BLaER1 treated with 17β-estradiol and CSF1 and Interleukin-3, amounts not matched to agents 10 nM and 100 nM (cell line): ENCODE results near the gene BMP4.

Experiments used
- H3K27ac ChIP-seq, 11 experiments: shearing (Covaris generic); formaldehyde crosslinking; 2 replicates each; pipeline ENCODE4 v1.8.1; 2022
- H3K27me3 ChIP-seq, 11 experiments: shearing (Covaris generic); formaldehyde crosslinking; 2 replicates each; pipeline ENCODE4 v1.8.1; 2022
- H3K36me3 ChIP-seq, 11 experiments: shearing (Covaris generic); formaldehyde crosslinking; 2 replicates each; pipeline ENCODE4 v1.8.1; 2022
- H3K4me1 ChIP-seq, 10 experiments: shearing (Covaris generic); formaldehyde crosslinking; 2 replicates each; pipeline ENCODE4 v1.8.1; 2022
- H3K4me2 ChIP-seq, 11 experiments: shearing (Covaris generic); formaldehyde crosslinking; 2 replicates each; pipeline ENCODE4 v1.8.1; 2022
- H3K4me3 ChIP-seq, 10 experiments: shearing (Covaris generic); formaldehyde crosslinking; 2 replicates each; pipeline ENCODE4 v1.8.1; 2022
- H3K9ac ChIP-seq, 11 experiments: shearing (Covaris generic); formaldehyde crosslinking; 2 replicates each; pipeline ENCODE4 v1.8.1; 2022
- H3K9me3 ChIP-seq, 11 experiments: shearing (Covaris generic); formaldehyde crosslinking; replicated peaks in 1 of 11; 2 replicates each; pipeline ENCODE4 v1.8.1; 2022
- H4K20me1 ChIP-seq, 11 experiments: shearing (Covaris generic); formaldehyde crosslinking; 2 replicates each; pipeline ENCODE4 v1.8.1; 2022
- Cebpa-rat ChIP-seq, 11 experiments: shearing (Covaris generic); IDR thresholded peaks; 2 replicates each; pipeline ENCODE4 v1.8.1; 2022

Gene BMP4

DNA sequence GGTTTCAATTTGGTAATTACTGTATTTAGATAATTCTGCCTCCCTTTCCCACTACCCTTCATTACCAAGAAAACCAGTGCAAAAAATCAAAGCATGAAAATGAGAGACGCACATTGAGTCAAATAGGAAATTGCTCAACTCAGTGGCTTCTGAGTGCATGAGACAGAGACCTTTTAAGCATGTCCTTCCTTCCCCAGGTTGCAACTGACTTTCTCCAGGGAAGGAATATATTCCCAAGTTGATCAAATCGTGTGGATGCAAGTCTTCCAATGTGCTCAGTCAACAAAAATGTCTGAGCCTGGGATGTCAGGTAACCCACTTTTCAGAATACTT lies 12.9 kb downstream of the BMP4 start:
- no peak for TF ChIP-seq Cebpa-rat (IDR thresholded peaks at IDR 0.05)
- Histone ChIP-seq H3K4me2 (peak overlapping the region in 6 of 11 experiments; percentile 17 to 41 (median 29); a peak in 8 of 22 replicates), H3K4me1 (peaks cover 0 to 13% (median 12%) of the 10 kb centered on the region in 10 experiments; a peak in 13 of 20 replicates), H3K9ac (no peak overlapping the region), H3K36me3 (no peaks in the 10 kb centered on the region; a peak in 1 of 22 replicates), H3K27ac (no peak overlapping the region), H4K20me1 (no peaks in the 10 kb centered on the region), H3K27me3 (no peaks in the 10 kb centered on the region), H3K4me3 (no peak overlapping the region), H3K9me3 (peaks cover 0 to 13% (median 4%) of the 10 kb centered on the region in 11 experiments; a peak in 10 of 22 replicates)

- no peak overlapping the region for H3K4me3 ChIP-seq
- H3K4me1 ChIP-seq = peaks cover 0 to 9% (median 8%) of the 10 kb centered on the region in 10 experiments; a peak in 13 of 20 replicates
- H4K20me1 ChIP-seq = no peaks in the 10 kb centered on the region
- TF ChIP-seq Cebpa-rat (IDR thresholded peaks at IDR 0.05) = no peak
- H3K9me3 ChIP-seq = peaks cover 0 to 13% (median 4%) of the 10 kb centered on the region in 11 experiments; a peak in 10 of 22 replicates
- H3K27me3 ChIP-seq = no peaks in the 10 kb centered on the region
- no peak overlapping the region for H3K27ac ChIP-seq
- H3K9ac ChIP-seq = no peak overlapping the region
- H3K4me2 ChIP-seq = peak overlapping the region in 6 of 11 experiments; percentile 17 to 41 (median 29); a peak in 8 of 22 replicates
- no peaks in the 10 kb centered on the region; a peak in 1 of 22 replicates for H3K36me3 ChIP-seq
These were observed 13.5 kb downstream of the BMP4 start for GRCh38 chr14:53942970-53943750.

DNA sequence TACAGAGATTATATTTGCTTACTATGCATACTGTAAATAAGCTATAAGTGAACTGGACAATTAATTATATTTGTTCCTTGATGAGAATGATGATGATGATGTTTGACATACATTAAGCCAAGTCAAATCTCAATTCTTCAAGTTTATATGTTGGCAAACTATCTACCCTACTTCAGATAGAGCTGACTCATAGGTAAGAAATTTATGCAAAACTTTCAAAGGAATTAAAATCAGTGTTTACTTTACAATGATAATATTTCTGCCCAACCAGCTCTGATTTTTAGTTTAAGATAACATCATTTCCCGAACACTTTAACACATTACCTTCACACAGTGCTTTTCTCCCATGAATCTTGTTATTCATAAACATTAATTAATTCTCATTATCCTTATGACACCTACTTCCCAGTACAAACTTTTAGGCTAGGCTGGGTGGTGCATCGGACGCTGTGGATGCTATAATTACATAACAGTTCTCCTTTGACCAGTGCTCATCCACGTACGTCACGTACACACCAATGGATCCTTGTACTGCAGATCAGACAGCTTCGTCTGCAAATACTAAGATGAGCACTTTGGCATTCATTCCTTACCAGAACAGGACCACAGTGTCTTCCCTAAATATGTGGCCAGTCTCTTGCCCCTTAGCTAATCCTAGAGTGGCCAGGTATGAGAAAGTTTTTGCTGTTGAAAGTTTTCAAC lies 18.3 kb downstream of the BMP4 start:
- H3K9me3 ChIP-seq = peaks cover 0 to 17% (median 12%) of the 10 kb centered on the region in 11 experiments; a peak in 13 of 22 replicates
- peaks cover 0 to 16% (median 9%) of the 10 kb centered on the region in 10 experiments; a peak in 16 of 20 replicates for H3K4me1 ChIP-seq
- no peaks in the 10 kb centered on the region for H3K27me3 ChIP-seq
- TF ChIP-seq Cebpa-rat (IDR thresholded peaks at IDR 0.05) = no peak
- no peak overlapping the region for H3K4me3 ChIP-seq
- no peaks in the 10 kb centered on the region for H3K36me3 ChIP-seq
- no peak overlapping the region for H3K9ac ChIP-seq
- no peaks in the 10 kb centered on the region for H4K20me1 ChIP-seq
- H3K27ac ChIP-seq = no peak overlapping the region
- H3K4me2 ChIP-seq = no peak overlapping the region

GRCh38 chr14:53934778-53935414 lies 21.7 kb downstream of the BMP4 start:
- no peaks in the 10 kb centered on the region for H3K36me3 ChIP-seq
- H3K9ac ChIP-seq = no peak overlapping the region
- H4K20me1 ChIP-seq = no peaks in the 10 kb centered on the region
- peak overlapping the region in 2 of 11 experiments; percentile 10 to 19; a peak in 1 of 22 replicates for H3K27ac ChIP-seq
- H3K4me3 ChIP-seq = no peak overlapping the region
- TF ChIP-seq Cebpa-rat (IDR thresholded peaks at IDR 0.05) = no peak
- H3K4me1 ChIP-seq = peaks cover 0 to 16% (median 9%) of the 10 kb centered on the region in 10 experiments; a peak in 14 of 20 replicates
- peaks cover 0 to 17% (median 12%) of the 10 kb centered on the region in 11 experiments; a peak in 13 of 22 replicates for H3K9me3 ChIP-seq
- no peaks in the 10 kb centered on the region for H3K27me3 ChIP-seq
- H3K4me2 ChIP-seq = peak overlapping the region in 8 of 11 experiments; percentile 5 to 62 (median 48); a peak in 14 of 22 replicates

DNA sequence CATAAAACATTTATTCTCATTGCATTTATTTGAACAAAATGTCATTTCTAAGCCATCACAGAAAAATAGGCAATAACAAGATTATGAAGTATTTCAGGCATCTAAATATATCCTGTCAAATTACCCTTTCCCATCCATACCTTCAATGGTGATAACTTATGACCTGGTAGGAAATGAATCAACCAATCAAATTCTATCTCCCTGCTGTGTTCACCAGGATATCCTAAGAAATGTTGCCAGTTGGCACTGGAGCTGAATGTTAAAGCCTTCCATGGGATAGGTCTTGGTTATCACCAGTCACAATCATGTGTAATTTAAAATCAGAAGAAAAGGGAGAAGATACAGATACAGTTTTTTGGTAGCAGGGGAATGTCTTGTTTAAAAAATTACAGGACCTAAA lies 23.7 kb downstream of the BMP4 start:
- TF ChIP-seq Cebpa-rat (IDR thresholded peaks at IDR 0.05) = no peak

GRCh38 chr14:53929871-53930715 lies 26.5 kb downstream of the BMP4 start:
- Histone ChIP-seq H3K36me3 (no peaks in the 10 kb centered on the region), H3K4me3 (no peak overlapping the region), H3K27me3 (no peaks in the 10 kb centered on the region), H3K9ac (no peak overlapping the region), H3K9me3 (peaks cover 0 to 2% (median 0%) of the 10 kb centered on the region in 11 experiments; a peak in 1 of 22 replicates), H3K4me2 (no peak overlapping the region), H3K4me1 (peaks cover 1 to 9% (median 6%) of the 10 kb centered on the region in 10 experiments; a peak in 17 of 20 replicates), H4K20me1 (no peaks in the 10 kb centered on the region), H3K27ac (no peak overlapping the region)
- TF ChIP-seq Cebpa-rat (IDR thresholded peaks at IDR 0.05) = no peak

More for the DNA sequence above, 23.7 kb downstream of the BMP4 start:
- Histone ChIP-seq H3K9ac (no peak overlapping the region), H3K4me2 (no peak overlapping the region), H4K20me1 (no peaks in the 10 kb centered on the region), H3K4me1 (peaks cover 0 to 16% (median 9%) of the 10 kb centered on the region in 10 experiments; a peak in 14 of 20 replicates), H3K27me3 (no peaks in the 10 kb centered on the region), H3K4me3 (no peak overlapping the region), H3K27ac (no peak overlapping the region), H3K36me3 (no peaks in the 10 kb centered on the region), H3K9me3 (peaks cover 0 to 17% (median 12%) of the 10 kb centered on the region in 11 experiments; a peak in 13 of 22 replicates)

DNA sequence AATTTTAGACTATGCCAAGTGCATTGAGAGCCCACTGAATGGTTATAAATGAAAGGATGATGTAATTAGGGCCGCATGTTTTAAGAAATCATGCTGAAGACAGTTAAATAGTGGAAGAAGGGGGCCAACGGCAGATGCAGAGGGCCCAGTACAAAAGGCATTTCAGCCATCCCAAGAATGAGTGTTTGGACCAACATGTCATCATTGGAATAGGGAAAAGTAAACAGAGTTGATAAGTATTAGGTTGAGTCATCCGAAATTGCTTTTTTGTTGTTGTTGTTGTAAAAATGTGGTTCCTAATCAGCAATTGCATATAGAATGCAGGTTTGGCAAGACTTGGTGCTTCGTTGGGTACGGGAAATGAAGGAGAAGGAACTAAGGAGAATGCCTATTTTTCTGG lies 29.5 kb downstream of the BMP4 start:
- Histone ChIP-seq H3K36me3 (no peaks in the 10 kb centered on the region), H3K4me3 (no peak overlapping the region), H3K9me3 (no peaks in the 10 kb centered on the region), H3K27ac (no peak overlapping the region), H4K20me1 (no peaks in the 10 kb centered on the region), H3K4me1 (peaks cover 0 to 16% (median 0%) of the 10 kb centered on the region in 10 experiments; a peak in 3 of 20 replicates), H3K4me2 (no peak overlapping the region), H3K27me3 (no peaks in the 10 kb centered on the region), H3K9ac (no peak overlapping the region)
- TF ChIP-seq Cebpa-rat (IDR thresholded peaks at IDR 0.05) = no peak

- Histone ChIP-seq H3K27ac (no peak overlapping the region), H3K36me3 (no peaks in the 10 kb centered on the region), H3K4me2 (peak overlapping the region in 2 of 11 experiments; percentile 49 to 56; a peak in 4 of 22 replicates), H4K20me1 (no peaks in the 10 kb centered on the region), H3K9me3 (no peaks in the 10 kb centered on the region), H3K9ac (no peak overlapping the region), H3K27me3 (no peaks in the 10 kb centered on the region), H3K4me3 (no peak overlapping the region), H3K4me1 (peaks cover 0 to 16% (median 0%) of the 10 kb centered on the region in 10 experiments; a peak in 3 of 20 replicates)
- TF ChIP-seq Cebpa-rat (IDR thresholded peaks at IDR 0.05) = no peak
These were observed 31.3 kb downstream of the BMP4 start for GRCh38 chr14:53925201-53925766.
